GM21381 (cell line): ENCODE measurements around the gene RPS6KL1.
A peak's percentile ranks its signal among the peaks of the same experiment; 100 is the strongest.

ENCODE experiments used
- ATAC-seq: cut with Tn5 transposase; IDR thresholded peaks from one replicate; pipeline ENCODE4 v1.9.1; 2021; ENCODE audit warnings: mild to moderate bottlenecking, moderate library complexity; ENCODE audit not compliant: unreplicated experiment

RPS6KL1 gene

GRCh38 chr14:74890262-74890661 lies 32.8 kb downstream of the RPS6KL1 start:
- no peak for ATAC-seq

- ATAC-seq: no peak
These were observed 34.6 kb downstream of the RPS6KL1 start for GRCh38 chr14:74888164-74889158.

- ATAC-seq: no peak
These were observed 37.1 kb downstream of the RPS6KL1 start for GRCh38 chr14:74886001-74886400.

- ATAC-seq: peak; percentile 44
These were observed 40.7 kb downstream of the RPS6KL1 start for GRCh38 chr14:74882103-74882920.

GRCh38 chr14:74881431-74882102 lies 41.5 kb downstream of the RPS6KL1 start, which contains the start of gene DLST:
Gene DLST (plus strand): TSS chr14:74881916. CDS start chr14:74881954, 38 bp downstream.
- peak; percentile 91 for ATAC-seq

GRCh38 chr14:74879427-74880182 lies 43.5 kb downstream of the RPS6KL1 start:
- no peak for ATAC-seq

- no peak for ATAC-seq
These were observed 46.8 kb downstream of the RPS6KL1 start, which contains the start of gene PROX2 for GRCh38 chr14:74875941-74876913. Gene PROX2 (minus strand): TSS chr14:74876145. CDS start chr14:74863834, 12,311 bp downstream.

GRCh38 chr14:74875204-74875603 lies 47.9 kb downstream of the RPS6KL1 start:
- no peak for ATAC-seq

GRCh38 chr14:74871819-74872218 lies 51.2 kb downstream of the RPS6KL1 start:
- ATAC-seq: no peak

GRCh38 chr14:74868739-74869138 lies 54.3 kb downstream of the RPS6KL1 start:
- ATAC-seq: no peak

- ATAC-seq: no peak
These were observed 55.4 kb downstream of the RPS6KL1 start for GRCh38 chr14:74867673-74868072.

GRCh38 chr14:74866708-74867389 lies 56.2 kb downstream of the RPS6KL1 start:
- no peak for ATAC-seq

GRCh38 chr14:74865156-74865555 lies 57.9 kb downstream of the RPS6KL1 start:
- no peak for ATAC-seq

- no peak for ATAC-seq
These were observed 58.9 kb downstream of the RPS6KL1 start for GRCh38 chr14:74864198-74864597.

GRCh38 chr14:74863274-74863673 lies 59.8 kb downstream of the RPS6KL1 start:
- no peak for ATAC-seq

- no peak for ATAC-seq
These were observed 61.3 kb downstream of the RPS6KL1 start for GRCh38 chr14:74861734-74862090.

GRCh38 chr14:74860899-74861733 lies 61.9 kb downstream of the RPS6KL1 start:
- no peak for ATAC-seq
